ENCODE data around the gene NCAM1. TPM values are rescaled to one million over a fixed set of nuclear protein-coding genes. Genes with fewer than 3 reads are reported as not detected.

NCAM1 gene
- total RNA-seq, 1 experiment from 2014 or later, result 0.22 TPM

DNA sequence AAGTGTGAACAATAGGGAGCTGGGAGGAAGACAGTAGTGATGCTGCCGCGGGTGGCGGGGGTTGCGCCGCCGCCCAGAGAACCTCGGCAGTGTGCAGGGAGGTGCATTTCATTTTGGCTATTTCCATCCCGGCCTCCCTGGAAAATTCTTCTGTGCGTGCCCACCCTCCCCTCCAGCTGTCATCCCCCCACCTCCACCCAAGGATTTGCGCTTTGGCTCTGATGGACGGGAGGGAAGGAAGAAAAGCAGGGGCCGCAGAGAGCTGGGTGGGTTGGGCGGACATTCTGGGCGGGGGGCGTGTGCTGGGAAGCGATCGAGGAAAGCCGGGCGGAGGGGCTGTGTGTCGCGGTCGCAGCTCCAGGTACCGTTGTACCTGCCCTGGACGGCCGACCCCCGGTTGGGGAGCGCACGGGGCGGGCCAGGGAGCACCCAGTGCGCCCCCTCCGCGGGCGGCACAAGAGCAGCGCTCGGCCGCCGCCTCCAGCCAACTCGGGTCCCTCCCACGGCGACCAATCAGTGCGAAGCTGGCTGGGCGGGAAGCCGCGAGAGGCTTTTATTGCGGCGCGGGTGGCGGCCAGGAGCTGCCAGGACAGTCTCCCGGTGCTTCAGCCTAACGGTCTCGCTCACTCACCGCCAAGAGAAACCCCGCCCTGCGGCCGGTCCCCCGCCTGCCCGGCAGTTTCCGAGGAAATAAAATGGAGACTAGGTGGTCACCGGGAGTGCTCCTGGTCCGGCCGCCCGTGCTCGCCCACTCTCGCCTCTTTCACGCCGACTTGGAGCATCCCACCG lies 1.6 kb downstream of the NCAM1 start:
- POLR2A ChIA-PET, result no interaction called here
- Histone ChIP-seq H3K27ac (ENCODE audit: low read depth, low read length) (no peak overlapping the region), H3K4me2 (ENCODE audit: low read length) (no peak overlapping the region), H2AFZ (ENCODE audit: low read depth, low read length, poor library complexity, severe bottlenecking) (no peak overlapping the region), H3K9me2 (ENCODE audit: insufficient read depth) (no peaks in the 10 kb centered on the region), H3K4me3 (replicated peaks in 1 of 2; ENCODE audit: low read depth in 1 of 2, low read length in 2 of 2) (no peak overlapping the region), H3K9me3 (ENCODE audit: control insufficient read depth in 1 of 2, insufficient read depth in 1 of 2, low read depth in 1 of 2, low read length in 2 of 2) (no peaks in the 10 kb centered on the region), H3K4me1 (ENCODE audit: control insufficient read depth in 1 of 2, insufficient read depth in 2 of 2, low read length in 2 of 2) (peaks cover 0 to 6% of the 10 kb centered on the region in 2 experiments; a peak in 2 of 4 replicates), H3K9ac (ENCODE audit: low read length) (no peak overlapping the region), H3K36me3 (ENCODE audit: control insufficient read depth in 1 of 2, insufficient read depth in 2 of 2, low read length in 2 of 2) (no peaks in the 10 kb centered on the region), H4K20me1 (ENCODE audit: insufficient read depth) (no peaks in the 10 kb centered on the region), H3K79me2 (ENCODE audit: insufficient read depth, low read length) (no peaks in the 10 kb centered on the region), H3K27me3 (ENCODE audit: insufficient read depth, low read length) (peaks cover 37% of the 10 kb centered on the region)
- ATAC-seq (no peak), DNase-seq (ENCODE audit: low read depth, low spot score) (no peak)
- intact Hi-C loops (cut with micrococcal nuclease), result no loop called here
- no TSS peak for BruUV-seq (replicated peaks)
- no peak for TF ChIP-seq POLR2AphosphoS5 (IDR thresholded peaks at IDR 0.05; ENCODE audit: low read depth, low read length)
- TF ChIP-seq, protein P1, sequence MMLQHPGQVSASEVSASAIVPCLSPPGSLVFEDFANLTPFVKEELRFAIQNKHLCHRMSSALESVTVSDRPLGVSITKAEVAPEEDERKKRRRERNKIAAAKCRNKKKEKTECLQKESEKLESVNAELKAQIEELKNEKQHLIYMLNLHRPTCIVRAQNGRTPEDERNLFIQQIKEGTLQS (IDR thresholded peaks at IDR 0.05), result no peak
- no peak for TF ChIP-seq CEBPB (IDR thresholded peaks at IDR 0.05; ENCODE audit: low read depth)
- no peak for TF ChIP-seq FOSL1 (IDR thresholded peaks at IDR 0.05; ENCODE audit: low read depth)
- no peak for TF ChIP-seq EZH2 (IDR thresholded peaks at IDR 0.05)
- TF ChIP-seq, protein P2, sequence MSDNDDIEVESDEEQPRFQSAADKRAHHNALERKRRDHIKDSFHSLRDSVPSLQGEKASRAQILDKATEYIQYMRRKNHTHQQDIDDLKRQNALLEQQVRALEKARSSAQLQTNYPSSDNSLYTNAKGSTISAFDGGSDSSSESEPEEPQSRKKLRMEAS (IDR thresholded peaks at IDR 0.05), result no peak
- no peak for TF ChIP-seq CBX3 (IDR thresholded peaks at IDR 0.05; ENCODE audit: low read depth)
- TF ChIP-seq TCF7L2 (IDR thresholded peaks at IDR 0.05; ENCODE audit: borderline replicate concordance, extremely low read depth, insufficient read depth, insufficient read length), result no peak
- no peak for TF ChIP-seq EGR1 (IDR thresholded peaks at IDR 0.05; ENCODE audit: low read depth)
- TF ChIP-seq ELF1 (IDR thresholded peaks at IDR 0.05; ENCODE audit: borderline replicate concordance, low read depth), result no peak
- RAD21 ChIA-PET (ENCODE audit: low non-redundant PET in 1 of 2, low total read pairs in 2 of 2, uncharacterized antibody in 2 of 2, unreplicated experiment in 2 of 2), result no interaction called here
- CTCF ChIA-PET, result no interaction called here
